Anterior cingulate cortex (tissue), 58 donors: Measurements from ENCODE around the gene CD22.

ENCODE experiments used
- DNase-seq, 58 donors: peaks; one replicate each; lab custom pipeline; 2025; lab: John Stamatoyannopoulos, UW

The CD22 gene

DNA sequence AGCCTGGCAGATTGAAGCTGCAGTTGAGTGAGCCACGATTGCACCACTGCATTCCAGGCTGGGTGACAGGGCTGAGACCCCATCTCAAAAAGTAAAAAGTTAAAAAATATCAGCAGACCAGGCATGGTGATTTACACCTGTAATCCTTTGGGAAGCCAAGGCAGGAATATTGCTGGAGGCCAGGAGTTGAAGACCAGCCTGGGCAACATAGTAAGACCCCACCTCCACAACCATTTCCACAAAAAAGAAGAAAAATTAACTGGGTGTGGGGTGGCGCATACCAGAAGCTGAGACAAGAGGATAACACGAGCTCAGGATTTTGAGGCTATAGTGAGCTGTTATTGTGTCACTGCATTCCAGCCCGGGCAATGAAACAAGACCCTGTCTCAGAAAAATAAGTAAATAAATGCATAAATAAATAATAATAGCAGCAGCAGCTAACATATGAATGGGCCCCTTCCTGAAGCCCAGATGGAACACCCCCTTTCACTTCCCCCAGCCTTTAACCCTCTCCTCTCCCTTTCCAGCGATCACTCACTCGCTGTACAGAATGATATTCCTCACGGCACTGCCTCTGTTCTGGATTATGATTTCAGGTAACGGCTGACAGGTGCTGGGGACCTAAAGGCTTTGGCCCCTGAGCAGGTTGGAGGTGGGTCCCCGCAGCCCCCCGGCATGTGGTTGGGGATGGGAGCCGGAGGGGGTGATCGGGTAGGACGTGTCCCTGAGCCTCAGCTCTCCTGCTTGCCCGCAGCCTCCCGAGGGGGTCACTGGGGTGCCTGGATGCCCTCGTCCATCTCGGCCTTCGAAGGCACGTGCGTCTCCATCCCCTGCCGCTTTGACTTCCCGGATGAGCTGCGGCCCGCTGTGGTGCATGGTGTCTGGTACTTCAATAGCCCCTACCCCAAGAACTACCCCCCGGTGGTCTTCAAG, 33.9 kb upstream of the CD22 start:
- no peak for DNase-seq

DNA sequence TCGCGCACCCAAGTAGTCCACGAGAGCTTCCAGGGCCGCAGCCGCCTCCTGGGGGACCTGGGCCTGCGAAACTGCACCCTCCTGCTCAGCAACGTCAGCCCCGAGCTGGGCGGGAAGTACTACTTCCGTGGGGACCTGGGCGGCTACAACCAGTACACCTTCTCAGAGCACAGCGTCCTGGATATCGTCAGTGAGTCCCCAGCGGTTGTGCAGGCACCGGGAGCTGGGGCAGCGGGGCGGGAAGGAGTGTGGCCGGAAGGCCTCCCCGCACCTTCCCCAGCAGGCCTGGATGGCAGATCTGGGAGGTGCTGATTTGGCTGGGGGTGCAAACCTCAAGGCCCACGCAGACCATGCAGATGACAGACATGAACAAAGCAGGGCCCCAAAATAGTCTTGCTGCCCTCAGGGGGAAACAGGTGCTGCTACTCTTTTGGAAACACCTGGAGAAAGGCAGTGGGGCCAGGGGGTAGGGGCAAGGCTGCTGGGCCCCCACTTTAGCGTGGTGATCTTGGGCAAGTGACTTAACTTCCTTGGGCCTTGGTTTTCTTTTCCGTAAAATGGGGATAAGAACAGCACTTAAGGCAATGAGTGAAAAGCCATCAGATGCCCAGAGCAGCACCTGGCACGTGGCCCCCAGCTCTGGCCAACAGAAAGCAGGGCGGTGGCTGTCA, 33.1 kb upstream of the CD22 start:
- DNase-seq = no peak

DNA sequence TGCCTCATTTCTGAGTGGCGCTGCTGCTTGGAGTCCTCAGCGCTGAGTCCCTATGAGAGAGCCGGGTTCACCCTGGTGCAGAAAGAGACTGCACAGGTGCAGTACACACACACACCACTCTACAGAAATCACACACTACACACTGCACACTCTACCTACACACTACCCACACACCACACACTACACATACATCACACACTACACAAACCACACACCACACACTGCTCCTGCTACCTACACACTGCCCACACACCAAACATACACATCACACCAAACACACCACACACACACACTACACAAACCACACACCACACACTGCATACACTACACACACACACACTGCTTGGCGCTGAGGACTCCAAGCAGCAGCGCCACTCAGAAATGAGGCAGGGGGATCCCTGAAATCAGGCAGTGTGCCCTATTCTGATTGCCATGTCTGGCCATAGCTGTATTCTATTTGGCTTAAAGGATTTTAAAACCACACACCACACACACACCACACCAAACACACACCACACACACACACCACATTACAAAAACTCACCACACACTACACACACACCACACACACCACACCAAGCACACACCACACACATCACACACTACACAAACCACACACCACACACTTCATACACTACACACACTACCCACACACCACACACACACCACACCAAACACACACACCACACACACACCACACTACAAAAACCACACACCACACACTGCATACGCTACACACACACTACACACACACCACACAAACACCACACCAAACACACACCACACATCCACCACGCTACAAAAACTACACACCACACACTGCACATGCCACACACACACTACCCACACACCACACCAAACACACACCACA, 32.1 kb upstream of the CD22 start:
- DNase-seq = no peak

DNA sequence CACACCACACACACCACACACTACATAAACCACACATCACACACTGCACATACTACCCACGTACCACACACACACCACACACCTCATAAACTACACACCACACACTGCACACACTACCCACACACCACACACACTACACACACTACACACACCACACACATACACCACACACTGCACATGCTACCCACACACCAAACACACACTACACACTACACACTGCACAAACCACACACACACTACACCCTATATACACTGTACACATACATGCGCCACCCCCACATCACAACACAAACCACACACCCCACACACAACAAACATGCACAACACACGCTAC, 31.5 kb upstream of the CD22 start:
- DNase-seq = no peak

DNA sequence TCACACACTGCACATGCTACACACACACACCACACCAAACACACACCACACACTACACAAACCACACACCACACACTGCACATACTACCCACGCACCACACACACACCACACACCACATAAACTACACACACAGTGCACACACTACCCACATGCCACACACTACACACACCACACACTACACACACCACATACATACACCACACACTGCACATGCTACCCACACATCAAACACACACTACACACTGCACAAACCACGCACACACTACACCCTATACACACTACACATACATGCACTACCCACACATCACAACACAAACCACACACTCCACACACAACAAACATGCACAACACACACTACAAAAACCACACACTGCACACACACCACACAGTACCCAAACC, 31.1 kb upstream of the CD22 start:
- DNase-seq = no peak

DNA sequence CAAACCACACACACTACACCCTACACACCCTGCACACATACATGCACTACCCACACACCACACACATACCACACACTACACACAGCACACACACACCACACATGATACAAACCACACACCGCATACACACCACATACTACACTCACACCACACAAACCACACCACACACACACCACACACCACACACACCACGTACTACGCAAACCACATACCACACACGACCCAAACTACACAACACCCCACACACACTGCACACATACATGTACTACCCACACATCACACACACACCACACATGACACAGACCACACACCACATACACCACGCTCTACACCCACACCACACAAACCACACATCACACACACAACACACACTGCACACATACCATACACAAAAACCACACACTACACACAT, 30.4 kb upstream of the CD22 start:
- no peak for DNase-seq

DNA sequence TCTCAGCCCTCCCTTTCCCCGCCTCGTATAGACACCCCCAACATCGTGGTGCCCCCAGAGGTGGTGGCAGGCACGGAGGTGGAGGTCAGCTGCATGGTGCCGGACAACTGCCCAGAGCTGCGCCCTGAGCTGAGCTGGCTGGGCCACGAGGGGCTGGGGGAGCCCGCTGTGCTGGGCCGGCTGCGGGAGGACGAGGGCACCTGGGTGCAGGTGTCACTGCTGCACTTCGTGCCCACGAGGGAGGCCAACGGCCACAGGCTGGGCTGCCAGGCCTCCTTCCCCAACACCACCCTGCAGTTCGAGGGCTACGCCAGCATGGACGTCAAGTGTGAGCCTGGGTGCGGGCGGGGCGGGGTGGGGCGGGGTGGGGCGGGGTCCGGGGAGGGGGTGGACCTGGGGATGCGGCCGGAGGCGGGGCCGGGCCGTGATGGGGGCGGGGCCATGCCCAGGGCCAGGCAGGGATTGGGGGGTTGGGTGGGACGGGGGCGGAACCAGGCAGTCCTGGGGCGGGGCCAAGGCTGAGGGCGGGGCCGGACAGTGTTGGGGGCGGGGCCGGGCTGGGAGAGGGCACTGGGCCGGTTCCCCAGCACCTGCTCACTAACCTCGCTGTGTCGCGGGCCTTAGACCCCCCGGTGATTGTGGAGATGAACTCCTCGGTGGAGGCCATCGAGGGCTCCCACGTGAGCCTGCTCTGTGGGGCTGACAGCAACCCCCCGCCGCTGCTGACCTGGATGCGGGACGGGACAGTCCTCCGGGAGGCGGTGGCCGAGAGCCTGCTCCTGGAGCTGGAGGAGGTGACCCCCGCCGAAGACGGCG, 29.3 kb upstream of the CD22 start:
- DNase-seq = peak in 35 of 58 donors; percentile 17 to 78 (median 59)

DNA sequence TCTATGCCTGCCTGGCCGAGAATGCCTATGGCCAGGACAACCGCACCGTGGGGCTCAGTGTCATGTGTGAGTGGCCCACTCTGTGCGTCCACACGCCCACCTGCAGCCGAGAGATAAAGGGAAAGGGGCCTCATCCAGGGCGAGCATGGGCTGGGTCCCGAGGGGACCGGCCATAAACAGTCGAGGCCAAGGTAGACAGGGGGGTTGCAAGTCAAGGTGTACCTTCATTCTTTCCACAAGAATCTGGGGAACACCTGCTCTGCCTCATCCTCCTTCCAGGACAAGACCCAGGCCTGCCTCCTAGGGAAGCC, 28.7 kb upstream of the CD22 start:
- no peak for DNase-seq

DNA sequence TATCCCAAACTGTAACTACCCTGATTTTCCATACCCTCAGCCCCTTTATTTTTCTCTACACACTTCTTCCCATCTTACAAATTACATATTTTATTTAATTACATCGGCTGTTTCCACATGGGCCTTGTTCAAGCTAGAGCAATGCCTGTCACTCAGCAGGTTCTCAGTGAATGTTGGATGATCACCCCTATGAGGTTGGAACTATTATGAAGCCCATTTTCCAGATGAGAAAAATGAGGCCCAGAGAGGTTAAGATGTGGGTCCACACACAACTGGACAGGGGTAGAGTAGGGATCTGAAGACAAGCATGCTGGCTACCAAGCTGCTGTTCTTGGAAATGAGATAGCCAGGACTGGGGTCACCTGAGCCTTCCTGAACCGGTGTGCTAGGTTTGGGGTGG, 27.0 kb upstream of the CD22 start:
- no peak for DNase-seq

DNA sequence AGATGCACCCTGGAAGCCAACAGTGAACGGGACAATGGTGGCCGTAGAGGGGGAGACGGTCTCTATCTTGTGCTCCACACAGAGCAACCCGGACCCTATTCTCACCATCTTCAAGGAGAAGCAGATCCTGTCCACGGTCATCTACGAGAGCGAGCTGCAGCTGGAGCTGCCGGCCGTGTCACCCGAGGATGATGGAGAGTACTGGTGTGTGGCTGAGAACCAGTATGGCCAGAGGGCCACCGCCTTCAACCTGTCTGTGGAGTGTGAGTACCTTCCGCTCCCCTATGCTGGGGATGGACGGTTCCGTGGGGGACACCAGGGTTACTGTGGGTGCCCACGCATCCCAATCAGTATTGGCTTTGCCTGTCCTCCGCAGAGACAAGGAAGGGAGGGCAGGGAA, 26.5 kb upstream of the CD22 start:
- no peak for DNase-seq

DNA sequence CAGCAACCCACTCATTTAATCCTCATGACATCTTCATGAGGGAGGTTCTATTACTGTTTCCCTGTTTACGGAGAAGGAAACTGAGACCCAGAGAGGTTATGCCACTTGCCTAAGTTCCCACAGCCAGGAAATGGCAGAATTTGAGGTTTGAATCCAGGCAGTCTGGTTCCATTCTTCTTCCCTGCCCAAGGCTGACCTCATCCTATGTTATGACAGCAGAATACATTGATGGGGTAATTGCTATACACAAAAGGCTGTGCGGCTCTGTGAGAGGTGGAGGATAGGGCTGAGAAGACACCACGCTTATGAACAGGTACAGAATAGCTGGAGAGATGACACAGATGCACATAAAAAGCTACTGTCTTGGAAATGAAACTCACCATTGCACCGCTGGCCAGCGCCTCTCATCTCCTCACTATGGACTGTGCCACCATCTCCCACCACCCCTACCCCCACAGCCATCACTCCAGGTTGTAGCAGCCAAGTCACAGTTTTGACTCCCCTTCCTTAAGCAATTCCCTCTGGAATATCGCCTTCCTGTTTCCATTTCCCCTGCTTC, 25.6 kb upstream of the CD22 start:
- no peak for DNase-seq

DNA sequence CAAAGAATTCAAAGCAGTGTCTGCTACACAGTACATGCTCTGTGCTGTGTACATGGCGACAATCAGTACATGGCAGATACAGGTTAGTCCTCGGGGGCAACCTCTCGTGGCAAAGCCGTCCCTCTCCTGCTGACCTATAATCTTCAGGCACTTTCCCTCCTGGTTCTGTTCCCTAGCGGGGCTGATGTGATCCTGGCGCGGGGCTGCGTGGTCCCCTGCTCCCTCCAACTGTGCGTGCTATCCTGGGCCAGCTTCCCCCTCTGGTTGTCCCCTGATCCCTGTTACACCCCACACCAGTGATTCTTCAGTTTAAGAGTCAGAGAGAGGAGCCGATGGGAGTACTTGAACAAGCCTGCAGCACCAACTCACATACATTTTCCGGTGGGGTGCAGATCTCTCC, 25.0 kb upstream of the CD22 start:
- DNase-seq = no peak

DNA sequence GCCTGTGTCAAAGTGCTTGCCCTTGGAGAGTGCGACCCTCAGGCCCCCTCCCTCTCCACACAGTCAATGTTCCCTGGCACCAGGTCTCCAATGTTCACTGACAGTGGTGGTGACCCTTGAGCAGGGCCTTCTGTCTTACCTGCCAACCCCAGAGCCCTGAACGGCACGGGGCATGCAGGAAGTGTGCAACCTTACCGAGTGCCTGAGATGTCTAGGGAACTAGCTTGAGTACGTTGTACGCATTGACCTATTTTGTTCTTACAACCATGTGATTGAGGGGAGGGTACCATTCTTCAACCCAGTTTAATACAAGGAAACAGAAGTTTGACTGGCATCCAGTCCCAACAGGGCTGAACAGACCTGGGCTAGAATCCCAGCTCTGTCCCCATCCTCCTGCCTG, 23.8 kb upstream of the CD22 start:
- no peak for DNase-seq

DNA sequence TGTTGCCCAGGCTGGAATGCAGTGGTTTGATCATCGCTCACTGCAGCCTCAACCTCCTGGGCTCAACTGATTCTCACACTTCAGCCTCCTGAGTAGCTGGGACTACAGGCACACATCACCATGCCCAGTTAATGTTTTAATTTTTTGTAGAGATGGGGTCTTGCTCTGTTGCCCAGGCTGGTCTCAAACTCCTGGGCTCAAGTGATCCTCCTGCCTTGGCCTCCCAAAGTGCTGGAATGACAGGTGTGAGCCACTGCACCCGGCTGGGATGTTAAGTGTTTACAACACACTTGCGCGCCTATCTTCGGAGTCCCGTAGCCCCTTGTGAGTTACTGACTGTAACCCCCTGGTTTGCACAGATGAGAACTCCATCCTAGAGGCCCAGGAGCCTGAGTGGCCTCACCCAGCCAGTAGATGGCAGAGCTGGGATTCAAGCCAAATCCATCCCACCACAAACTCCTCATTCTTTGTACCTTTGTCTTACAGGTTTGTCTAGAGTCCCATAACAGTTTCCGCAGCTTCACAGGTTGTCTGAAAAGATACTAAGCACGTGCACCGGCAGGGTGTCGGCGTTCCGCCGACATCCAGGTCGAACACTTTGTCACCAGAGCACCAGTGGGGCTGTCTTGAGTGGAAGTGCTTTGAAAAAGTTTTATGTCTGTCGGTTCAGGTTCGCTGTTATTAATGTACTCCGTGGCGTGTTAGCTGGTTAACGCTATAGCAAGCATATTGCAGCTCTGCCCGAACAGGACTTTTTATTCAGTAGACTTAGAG, 22.3 kb upstream of the CD22 start:
- no peak for DNase-seq

DNA sequence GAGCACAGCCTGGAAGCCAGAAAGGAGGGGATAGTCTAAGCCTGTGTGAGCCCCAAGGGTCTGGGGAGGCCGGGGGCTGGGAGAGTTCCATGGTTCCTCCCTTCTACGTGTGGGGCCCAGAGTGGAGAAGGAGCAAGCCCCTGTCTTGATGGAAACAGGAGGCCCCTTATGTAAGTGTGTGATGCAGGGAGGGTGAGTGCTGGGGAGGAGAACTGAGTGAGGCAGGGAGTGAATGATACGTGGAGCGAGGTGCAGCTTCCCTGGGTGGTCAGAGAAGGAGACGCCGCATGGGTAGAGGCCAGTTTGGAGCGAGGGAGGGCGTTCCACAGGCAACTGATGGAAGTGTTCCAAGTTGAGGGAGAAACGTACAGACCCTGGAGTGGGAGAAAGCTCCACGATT, 21.1 kb upstream of the CD22 start:
- DNase-seq = no peak

DNA sequence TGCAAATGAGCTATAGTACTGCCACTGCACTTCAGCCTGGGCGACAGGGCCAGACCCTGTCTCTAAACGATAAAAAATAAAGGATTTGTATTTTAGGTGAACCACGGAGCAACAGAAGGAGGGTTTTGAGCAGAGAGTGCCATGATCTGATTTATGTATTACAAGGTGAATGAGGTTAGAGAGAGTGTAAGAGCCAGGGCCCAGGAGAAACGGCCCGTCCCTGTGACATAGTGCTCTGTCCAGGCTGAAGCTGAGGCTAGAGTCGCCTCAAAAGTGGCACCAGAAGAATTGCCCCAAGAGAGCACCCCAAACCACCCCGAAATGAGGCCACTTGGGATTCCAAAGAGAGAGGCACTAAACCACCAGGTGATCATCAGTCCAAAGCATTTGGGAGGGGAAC, 20.1 kb upstream of the CD22 start:
- no peak for DNase-seq

DNA sequence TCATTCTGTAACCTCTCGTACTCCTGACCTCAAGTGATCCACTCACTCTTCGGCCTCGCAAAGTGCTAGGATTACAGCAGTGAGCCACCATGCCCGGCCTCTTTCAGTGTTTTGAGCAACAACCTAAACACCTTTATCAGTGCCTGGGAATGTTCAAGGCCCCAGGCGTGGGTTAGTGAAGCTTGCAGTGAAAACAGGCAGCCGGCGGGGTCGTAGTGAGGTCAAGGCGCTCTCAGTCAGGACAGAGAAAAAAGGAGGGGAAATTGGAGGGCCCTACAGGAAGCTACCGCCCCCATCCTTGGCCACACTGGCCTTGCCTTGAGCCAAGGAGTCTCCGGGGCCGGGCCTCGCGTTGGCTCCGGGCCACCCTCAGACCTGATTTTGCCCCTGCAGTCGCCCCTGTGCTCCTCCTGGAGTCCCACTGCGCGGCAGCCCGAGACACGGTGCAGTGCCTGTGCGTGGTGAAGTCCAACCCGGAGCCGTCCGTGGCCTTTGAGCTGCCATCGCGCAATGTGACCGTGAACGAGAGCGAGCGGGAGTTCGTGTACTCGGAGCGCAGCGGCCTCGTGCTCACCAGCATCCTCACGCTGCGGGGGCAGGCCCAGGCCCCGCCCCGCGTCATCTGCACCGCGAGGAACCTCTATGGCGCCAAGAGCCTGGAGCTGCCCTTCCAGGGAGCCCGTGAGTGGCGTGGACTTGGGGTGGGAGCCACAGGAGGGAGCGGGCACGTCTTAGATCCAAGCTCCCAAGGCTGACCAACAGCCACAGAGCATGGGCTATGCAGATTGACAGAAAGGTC, 19.3 kb upstream of the CD22 start:
- DNase-seq = no peak

DNA sequence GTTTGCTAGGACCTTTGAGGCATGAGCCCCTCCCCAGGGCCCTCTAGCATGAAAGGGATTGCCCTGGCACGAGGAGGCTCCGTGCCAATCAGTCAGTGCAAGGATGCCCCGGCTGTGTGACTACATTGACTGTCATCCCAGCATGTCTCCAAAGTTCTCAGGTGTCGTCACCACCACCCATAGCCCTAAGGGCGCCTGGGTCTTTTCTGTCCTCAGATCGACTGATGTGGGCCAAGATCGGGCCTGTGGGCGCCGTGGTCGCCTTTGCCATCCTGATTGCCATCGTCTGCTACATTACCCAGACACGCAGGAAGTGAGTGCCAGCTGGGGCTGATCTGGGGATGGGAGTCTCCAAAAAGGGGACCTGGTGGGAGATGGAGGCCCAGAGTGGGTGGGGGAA, 18.7 kb upstream of the CD22 start:
- DNase-seq = no peak
